ENCODE data around the gene CHRNA9.

CHRNA9 gene

DNA sequence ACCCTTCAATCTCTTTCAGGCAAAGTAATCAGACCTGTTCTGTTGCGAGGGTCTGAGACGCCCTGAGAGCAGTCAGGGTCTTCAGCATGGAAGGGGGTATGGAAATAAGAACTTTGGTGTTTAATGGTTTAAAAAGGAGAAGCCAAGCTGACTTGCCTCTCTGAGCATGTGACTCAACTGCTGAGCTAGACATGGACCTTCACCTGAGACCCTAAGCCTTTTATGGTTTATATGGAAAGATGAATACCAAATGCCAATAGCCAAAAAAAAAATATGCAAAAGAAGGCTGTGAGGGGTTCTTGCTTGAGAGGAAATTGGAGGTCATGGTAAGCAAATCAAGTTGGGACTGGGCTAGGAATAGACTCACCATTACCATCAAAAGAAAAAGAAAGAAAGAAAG is 30.6 kb downstream of the CHRNA9 start:
- Histone ChIP-seq H3K14ac (ENCODE audit: low read length in 2 of 2) (no peak overlapping the region), H2AK5ac (ENCODE audit: low read length, severe bottlenecking) (no peak overlapping the region), H3K4me3 (ENCODE audit: insufficient read depth in 1 of 2, low read depth in 1 of 2, low read length in 2 of 2) (no peak overlapping the region), H3K18ac (ENCODE audit: low read depth in 1 of 2, low read length in 2 of 2) (no peak overlapping the region), H2BK15ac (ENCODE audit: low read depth, poor library complexity, severe bottlenecking) (no peak overlapping the region), H2BK5ac (ENCODE audit: low read depth, low read length, poor library complexity, severe bottlenecking) (no peak overlapping the region), H3K4me1 (ENCODE audit: control insufficient read depth, insufficient read depth, low read depth, low read length) (no peaks in the 10 kb centered on the region), H3K79me1 (replicated peaks; ENCODE audit: low read length, poor library complexity, severe bottlenecking) (no peaks in the 10 kb centered on the region), H3K4ac (ENCODE audit: low read depth in 1 of 2, low read length in 2 of 2) (no peak overlapping the region), H3K27me3 (ENCODE audit: control insufficient read depth in 1 of 2, insufficient read depth in 1 of 2, low read length in 2 of 2) (no peaks in the 10 kb centered on the region), H3K23ac (ENCODE audit: low read length in 2 of 2) (no peak overlapping the region), H4K91ac (ENCODE audit: low read length) (no peak overlapping the region), H2BK12ac (ENCODE audit: low read length in 2 of 2) (no peak overlapping the region), H3K9me3 (ENCODE audit: control insufficient read depth, low read length) (peaks cover 7% of the 10 kb centered on the region), H3K9ac (ENCODE audit: low read length) (no peak overlapping the region), H4K8ac (ENCODE audit: low read length) (no peak overlapping the region), H3K4me2 (ENCODE audit: low read length, poor library complexity, severe bottlenecking) (no peak overlapping the region), H3K27ac (ENCODE audit: low read length, poor library complexity, severe bottlenecking) (no peak overlapping the region), H3K36me3 (ENCODE audit: control insufficient read depth in 1 of 2, insufficient read depth in 2 of 2, low read depth in 1 of 2, low read length in 2 of 2) (no peaks in the 10 kb centered on the region), H2BK120ac (ENCODE audit: low read depth, low read length) (no peak overlapping the region), H2AFZ (ENCODE audit: low read depth, low read length) (no peak overlapping the region)
- 89% methylated on average over 2 of the region's 2 CpGs for WGBS
- DNase-seq: no peak

DNA sequence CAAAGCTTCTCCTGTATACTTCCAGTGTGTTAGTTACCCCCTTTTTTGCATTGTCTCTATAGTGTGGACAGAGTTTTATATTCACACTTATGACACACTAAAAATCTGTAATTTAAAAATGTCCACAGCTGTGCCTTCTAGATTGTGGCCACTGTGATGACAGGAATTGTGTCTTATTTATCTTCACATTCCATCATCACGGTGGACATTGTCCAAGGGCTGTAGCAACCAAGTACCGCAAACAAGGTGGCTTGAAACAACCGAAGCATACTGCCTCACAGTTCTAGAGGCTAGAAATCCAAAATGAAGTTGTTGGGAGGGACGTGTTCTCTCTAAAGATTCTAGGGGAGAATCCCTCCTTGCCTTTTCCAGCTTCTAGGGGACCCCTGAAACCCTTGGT is 32.3 kb downstream of the CHRNA9 start:
- Histone ChIP-seq H2BK12ac (ENCODE audit: low read length in 2 of 2) (no peak overlapping the region), H2BK120ac (ENCODE audit: low read depth, low read length) (no peak overlapping the region), H2AFZ (ENCODE audit: low read depth, low read length) (no peak overlapping the region), H3K4me3 (ENCODE audit: insufficient read depth in 1 of 2, low read depth in 1 of 2, low read length in 2 of 2) (no peak overlapping the region), H3K27me3 (ENCODE audit: control insufficient read depth in 1 of 2, insufficient read depth in 1 of 2, low read length in 2 of 2) (no peaks in the 10 kb centered on the region), H3K9ac (ENCODE audit: low read length) (no peak overlapping the region), H3K4me2 (ENCODE audit: low read length, poor library complexity, severe bottlenecking) (no peak overlapping the region), H3K79me1 (replicated peaks; ENCODE audit: low read length, poor library complexity, severe bottlenecking) (no peaks in the 10 kb centered on the region), H3K4ac (ENCODE audit: low read depth in 1 of 2, low read length in 2 of 2) (no peak overlapping the region), H2BK5ac (ENCODE audit: low read depth, low read length, poor library complexity, severe bottlenecking) (no peak overlapping the region), H3K27ac (ENCODE audit: low read length, poor library complexity, severe bottlenecking) (no peak overlapping the region), H3K36me3 (ENCODE audit: control insufficient read depth in 1 of 2, insufficient read depth in 2 of 2, low read depth in 1 of 2, low read length in 2 of 2) (no peaks in the 10 kb centered on the region), H3K4me1 (ENCODE audit: control insufficient read depth, insufficient read depth, low read depth, low read length) (no peaks in the 10 kb centered on the region), H3K18ac (ENCODE audit: low read depth in 1 of 2, low read length in 2 of 2) (no peak overlapping the region), H3K9me3 (ENCODE audit: control insufficient read depth, low read length) (no peaks in the 10 kb centered on the region), H2AK5ac (ENCODE audit: low read length, severe bottlenecking) (no peak overlapping the region), H3K23ac (ENCODE audit: low read length in 2 of 2) (no peak overlapping the region), H4K8ac (ENCODE audit: low read length) (no peak overlapping the region), H2BK15ac (ENCODE audit: low read depth, poor library complexity, severe bottlenecking) (no peak overlapping the region), H3K14ac (ENCODE audit: low read length in 2 of 2) (no peak overlapping the region), H4K91ac (ENCODE audit: low read length) (no peak overlapping the region)
- no peak for DNase-seq
- WGBS: 85% methylated on average over 4 of the region's 4 CpGs

DNA sequence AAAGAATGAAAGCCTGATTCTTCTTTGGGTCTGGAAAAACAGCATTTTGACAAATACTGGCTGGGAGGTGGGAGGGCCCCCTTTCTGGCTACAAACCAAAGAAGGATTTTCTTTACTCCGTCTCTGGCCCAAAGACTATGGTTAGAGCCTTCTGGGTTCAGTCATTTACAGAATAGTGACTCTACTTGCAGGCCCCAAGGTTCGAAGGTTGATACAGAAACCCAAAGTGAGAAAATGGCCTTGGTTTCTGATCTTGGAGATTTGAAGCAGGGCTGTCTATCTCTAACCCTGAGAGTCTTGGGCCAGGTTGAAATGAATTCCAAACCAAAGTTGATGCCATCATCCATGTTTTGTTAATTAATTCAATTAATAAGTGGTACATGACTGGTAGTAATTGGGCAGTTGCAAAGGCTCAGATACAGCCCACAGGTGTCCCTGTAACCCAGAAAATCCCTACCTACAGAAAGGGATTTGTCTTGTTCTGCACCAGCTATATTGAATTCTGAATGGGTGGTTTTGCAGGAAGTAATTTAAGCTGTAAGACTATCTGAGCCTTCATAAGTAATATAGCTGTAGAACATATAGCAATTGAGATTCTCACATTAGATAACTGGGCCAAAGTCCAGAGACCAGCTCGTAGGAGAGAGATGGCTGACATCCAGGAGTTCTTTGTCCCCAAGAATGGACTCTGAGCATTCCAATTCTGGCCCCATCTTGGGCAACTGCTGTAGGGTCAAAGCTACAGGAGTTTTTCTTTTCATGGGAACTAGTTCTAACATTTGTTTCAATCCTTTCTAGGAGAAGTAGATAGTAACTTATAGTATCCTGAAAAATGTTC is 34.5 kb downstream of the CHRNA9 start:
- no peak for DNase-seq
- Histone ChIP-seq H2AK5ac (ENCODE audit: low read length, severe bottlenecking) (no peak overlapping the region), H3K18ac (ENCODE audit: low read depth in 1 of 2, low read length in 2 of 2) (no peak overlapping the region), H3K36me3 (ENCODE audit: control insufficient read depth in 1 of 2, insufficient read depth in 2 of 2, low read depth in 1 of 2, low read length in 2 of 2) (no peaks in the 10 kb centered on the region), H3K27ac (ENCODE audit: low read length, poor library complexity, severe bottlenecking) (no peak overlapping the region), H3K9me3 (ENCODE audit: control insufficient read depth, low read length) (no peaks in the 10 kb centered on the region), H2AFZ (ENCODE audit: low read depth, low read length) (no peak overlapping the region), H4K91ac (ENCODE audit: low read length) (no peak overlapping the region), H4K8ac (ENCODE audit: low read length) (no peak overlapping the region), H3K4me2 (ENCODE audit: low read length, poor library complexity, severe bottlenecking) (no peak overlapping the region), H3K4me1 (ENCODE audit: control insufficient read depth, insufficient read depth, low read depth, low read length) (no peaks in the 10 kb centered on the region), H3K4ac (ENCODE audit: low read depth in 1 of 2, low read length in 2 of 2) (no peak overlapping the region), H2BK12ac (ENCODE audit: low read length in 2 of 2) (no peak overlapping the region), H3K79me1 (replicated peaks; ENCODE audit: low read length, poor library complexity, severe bottlenecking) (no peaks in the 10 kb centered on the region), H3K9ac (ENCODE audit: low read length) (no peak overlapping the region), H3K4me3 (ENCODE audit: insufficient read depth in 1 of 2, low read depth in 1 of 2, low read length in 2 of 2) (no peak overlapping the region), H3K23ac (ENCODE audit: low read length in 2 of 2) (no peak overlapping the region), H3K14ac (ENCODE audit: low read length in 2 of 2) (no peak overlapping the region), H2BK15ac (ENCODE audit: low read depth, poor library complexity, severe bottlenecking) (no peak overlapping the region), H2BK120ac (ENCODE audit: low read depth, low read length) (no peak overlapping the region), H2BK5ac (ENCODE audit: low read depth, low read length, poor library complexity, severe bottlenecking) (no peak overlapping the region), H3K27me3 (ENCODE audit: control insufficient read depth in 1 of 2, insufficient read depth in 1 of 2, low read length in 2 of 2) (no peaks in the 10 kb centered on the region)
- 73% methylated on average over 3 of the region's 3 CpGs for WGBS

DNA sequence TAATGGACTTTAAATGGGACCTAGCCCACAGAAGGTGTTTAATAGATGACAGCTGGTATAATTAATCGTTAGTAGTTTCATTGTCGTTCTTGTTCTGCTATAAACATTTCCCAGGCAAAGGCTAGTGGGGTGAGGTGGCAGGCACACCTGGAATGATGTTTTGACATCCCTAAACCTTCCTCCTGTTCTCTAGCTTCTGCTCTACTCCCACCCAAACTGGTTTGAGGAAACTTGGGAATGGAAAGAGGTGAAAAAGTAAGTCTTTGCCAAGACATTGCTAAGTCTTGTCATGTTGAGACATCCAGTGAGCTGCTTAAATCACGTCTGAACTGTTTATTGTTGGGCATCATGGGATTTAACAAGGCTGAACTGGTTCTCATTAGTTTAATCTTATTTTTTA is 37.5 kb downstream of the CHRNA9 start:
- no peak overlapping the region for H2BK120ac ChIP-seq (ENCODE audit: low read depth, low read length)
- no peak overlapping the region for H3K23ac ChIP-seq (ENCODE audit: low read length in 2 of 2)
- 90% methylated on average over 2 of the region's 3 CpGs for WGBS
- no peaks in the 10 kb centered on the region for H3K9me3 ChIP-seq (ENCODE audit: control insufficient read depth, low read length)
- no peak overlapping the region for H4K8ac ChIP-seq (ENCODE audit: low read length)
- H2BK15ac ChIP-seq (ENCODE audit: low read depth, poor library complexity, severe bottlenecking): no peak overlapping the region
- DNase-seq: no peak
- H2BK12ac ChIP-seq (ENCODE audit: low read length in 2 of 2): no peak overlapping the region
- H4K91ac ChIP-seq (ENCODE audit: low read length): no peak overlapping the region
- no peaks in the 10 kb centered on the region for H3K4me1 ChIP-seq (ENCODE audit: control insufficient read depth, insufficient read depth, low read depth, low read length)
- H3K36me3 ChIP-seq (ENCODE audit: control insufficient read depth in 1 of 2, insufficient read depth in 2 of 2, low read depth in 1 of 2, low read length in 2 of 2): no peaks in the 10 kb centered on the region
- no peak overlapping the region for H3K9ac ChIP-seq (ENCODE audit: low read length)
- no peaks in the 10 kb centered on the region for H3K27me3 ChIP-seq (ENCODE audit: control insufficient read depth in 1 of 2, insufficient read depth in 1 of 2, low read length in 2 of 2)
- no peak overlapping the region for H3K27ac ChIP-seq (ENCODE audit: low read length, poor library complexity, severe bottlenecking)
- H3K4me2 ChIP-seq (ENCODE audit: low read length, poor library complexity, severe bottlenecking): no peak overlapping the region
- H2AFZ ChIP-seq (ENCODE audit: low read depth, low read length): no peak overlapping the region
- no peaks in the 10 kb centered on the region for H3K79me1 ChIP-seq (replicated peaks; ENCODE audit: low read length, poor library complexity, severe bottlenecking)
- no peak overlapping the region for H3K18ac ChIP-seq (ENCODE audit: low read depth in 1 of 2, low read length in 2 of 2)
- no peak overlapping the region for H2AK5ac ChIP-seq (ENCODE audit: low read length, severe bottlenecking)
- no peak overlapping the region for H2BK5ac ChIP-seq (ENCODE audit: low read depth, low read length, poor library complexity, severe bottlenecking)
- H3K4me3 ChIP-seq (ENCODE audit: insufficient read depth in 1 of 2, low read depth in 1 of 2, low read length in 2 of 2): no peak overlapping the region
- no peak overlapping the region for H3K14ac ChIP-seq (ENCODE audit: low read length in 2 of 2)
- H3K4ac ChIP-seq (ENCODE audit: low read depth in 1 of 2, low read length in 2 of 2): no peak overlapping the region

All from mesenchymal stem cell (in vitro differentiated cells and primary cell).